Measurements from ENCODE around the gene TMEM8B.
"Not testable (repeated sequence)": the region's sequence is repeated elsewhere in the genome, so short reads cannot be mapped to it uniquely, and the experiment has no call there.

TMEM8B gene

DNA sequence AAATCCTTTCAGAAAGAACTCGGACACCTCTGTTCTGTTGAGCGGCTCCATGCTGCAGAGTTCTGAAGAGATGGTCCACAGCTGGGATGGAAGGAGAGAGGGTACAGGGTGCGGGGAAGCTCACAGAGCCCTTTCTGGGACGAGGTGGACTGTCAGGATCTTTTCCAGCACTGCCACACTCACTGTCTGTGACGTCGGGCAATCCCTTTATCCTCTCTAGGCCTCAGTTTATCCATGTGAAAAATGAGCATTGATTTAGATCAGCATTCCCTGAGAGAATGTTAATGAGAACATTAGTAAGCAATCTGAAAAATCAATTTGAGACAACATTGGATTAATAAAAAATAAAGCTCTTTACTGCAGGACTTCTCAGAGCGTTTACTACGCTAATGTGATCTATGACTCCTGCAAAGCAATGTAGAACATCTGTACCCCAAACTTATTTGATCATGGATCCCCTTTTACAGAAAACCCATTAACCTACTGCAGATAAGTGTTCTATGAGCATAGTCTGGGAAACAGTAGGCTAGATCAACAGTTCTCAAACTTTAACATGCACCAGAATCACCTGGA is 41.4 kb downstream of the TMEM8B start, which contains the start of gene OR13J1:
TSS of gene OR13J1 (minus strand) at position 51 of the 573 bp plus-strand sequence. CDS start at position 51, 0 bp downstream.
- TF ChIP-seq, protein P1, sequence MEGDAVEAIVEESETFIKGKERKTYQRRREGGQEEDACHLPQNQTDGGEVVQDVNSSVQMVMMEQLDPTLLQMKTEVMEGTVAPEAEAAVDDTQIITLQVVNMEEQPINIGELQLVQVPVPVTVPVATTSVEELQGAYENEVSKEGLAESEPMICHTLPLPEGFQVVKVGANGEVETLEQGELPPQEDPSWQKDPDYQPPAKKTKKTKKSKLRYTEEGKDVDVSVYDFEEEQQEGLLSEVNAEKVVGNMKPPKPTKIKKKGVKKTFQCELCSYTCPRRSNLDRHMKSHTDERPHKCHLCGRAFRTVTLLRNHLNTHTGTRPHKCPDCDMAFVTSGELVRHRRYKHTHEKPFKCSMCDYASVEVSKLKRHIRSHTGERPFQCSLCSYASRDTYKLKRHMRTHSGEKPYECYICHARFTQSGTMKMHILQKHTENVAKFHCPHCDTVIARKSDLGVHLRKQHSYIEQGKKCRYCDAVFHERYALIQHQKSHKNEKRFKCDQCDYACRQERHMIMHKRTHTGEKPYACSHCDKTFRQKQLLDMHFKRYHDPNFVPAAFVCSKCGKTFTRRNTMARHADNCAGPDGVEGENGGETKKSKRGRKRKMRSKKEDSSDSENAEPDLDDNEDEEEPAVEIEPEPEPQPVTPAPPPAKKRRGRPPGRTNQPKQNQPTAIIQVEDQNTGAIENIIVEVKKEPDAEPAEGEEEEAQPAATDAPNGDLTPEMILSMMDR (IDR thresholded peaks at IDR 0.05; ENCODE audit: extremely low read depth, missing control alignments) = no peak
- no peak for DNase-seq (ENCODE audit: low spot score)

DNA sequence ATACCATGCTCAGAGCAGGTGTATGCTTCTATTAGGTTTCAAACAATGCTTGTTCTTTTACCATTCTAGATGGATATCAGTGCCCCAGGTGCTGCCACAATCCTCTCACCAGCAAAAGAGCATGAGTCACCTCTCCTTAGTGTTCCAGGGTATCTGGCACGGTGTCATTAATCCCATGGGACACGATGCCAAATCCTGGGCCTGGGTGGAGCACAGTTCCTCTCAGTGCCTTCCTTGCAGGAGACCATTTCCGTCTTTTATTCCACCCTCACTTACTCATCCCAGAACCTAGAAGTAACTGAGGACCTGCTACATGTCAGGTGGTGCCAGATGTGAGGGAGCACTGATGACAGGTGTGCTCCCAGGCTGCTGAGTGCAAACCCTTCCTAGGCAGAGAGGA is 42.5 kb downstream of the TMEM8B start:
- DNase-seq (ENCODE audit: low spot score) = no peak
- TF ChIP-seq, protein P1 (IDR thresholded peaks at IDR 0.05; ENCODE audit: extremely low read depth, missing control alignments) = no peak

DNA sequence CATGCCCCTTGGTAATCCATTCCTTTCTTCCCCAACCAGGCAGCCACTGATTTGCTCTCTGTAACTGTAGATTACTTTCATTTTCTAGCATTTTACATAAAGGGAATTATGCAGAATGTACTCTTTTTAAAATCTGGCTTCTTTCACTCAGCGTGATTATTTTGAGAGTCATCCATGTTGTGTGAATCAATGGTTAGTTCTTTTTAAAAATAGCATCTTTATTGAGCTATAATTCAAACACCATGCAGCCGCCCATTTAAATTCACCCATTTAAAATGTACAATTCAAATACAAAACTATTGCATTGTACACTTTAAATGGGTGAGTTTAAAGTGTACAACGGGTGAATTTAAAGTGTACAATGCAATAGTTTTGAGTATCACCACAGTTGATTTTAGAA is 43.5 kb downstream of the TMEM8B start:
- TF ChIP-seq, protein P1 (IDR thresholded peaks at IDR 0.05; ENCODE audit: extremely low read depth, missing control alignments) = no peak

DNA sequence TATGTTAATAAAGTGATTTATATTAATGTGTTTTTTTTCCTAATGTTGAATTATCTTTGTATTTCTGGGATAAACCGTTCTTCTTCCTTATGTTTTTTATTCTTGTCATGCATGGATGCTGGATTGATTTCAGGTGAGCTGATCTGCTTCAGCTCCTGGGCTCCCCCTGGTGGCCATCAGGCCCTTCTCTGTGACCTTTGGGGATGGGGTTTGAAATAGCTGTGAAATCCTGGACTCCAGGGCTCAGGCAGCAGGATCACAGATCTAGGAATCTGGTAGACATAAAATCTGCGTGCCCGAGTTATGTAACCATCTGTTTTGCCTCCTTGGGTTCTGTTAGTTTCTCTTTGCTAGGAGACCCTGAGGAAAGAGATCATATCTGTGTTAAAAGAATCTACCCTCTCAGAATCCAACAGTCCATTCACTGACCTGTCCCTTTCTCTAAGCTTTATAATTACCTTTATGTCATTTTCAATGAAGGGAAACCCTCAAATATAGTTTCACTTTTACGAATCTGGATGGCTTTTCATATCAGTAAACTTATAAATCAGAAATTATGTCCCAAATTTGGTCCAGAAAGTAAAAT is 53.3 kb downstream of the TMEM8B start:
- TF ChIP-seq, protein P1 (IDR thresholded peaks at IDR 0.05; ENCODE audit: extremely low read depth, missing control alignments) = peak; percentile 95
- DNase-seq (ENCODE audit: low spot score) = peak; percentile 76

More for the DNA sequence above, 43.5 kb downstream of the TMEM8B start:
- no peak for DNase-seq (ENCODE audit: low spot score)

- TF ChIP-seq, protein P1 (IDR thresholded peaks at IDR 0.05; ENCODE audit: extremely low read depth, missing control alignments) = no peak
- no peak for DNase-seq (ENCODE audit: low spot score)
These were observed 54.0 kb downstream of the TMEM8B start for GRCh38 chr9:35882996-35883395.

DNA sequence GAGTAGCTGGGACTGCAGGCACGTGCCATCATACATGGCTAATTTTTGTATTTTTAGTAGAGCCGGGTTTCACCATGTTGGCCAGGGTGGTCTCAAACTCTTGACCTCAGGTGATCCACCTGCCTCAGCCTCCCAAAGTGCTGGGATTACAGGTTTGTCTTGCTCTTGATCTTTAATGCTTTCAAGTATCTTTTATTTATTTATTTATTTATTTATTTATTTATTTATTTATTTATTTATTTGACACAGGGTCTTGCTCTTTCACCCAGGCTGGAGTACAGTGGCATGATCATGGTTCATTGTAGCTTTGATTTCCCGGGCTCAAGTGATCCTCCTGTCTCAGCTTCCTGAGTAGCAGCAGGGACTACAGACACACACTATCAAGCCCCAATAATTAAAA is 55.9 kb downstream of the TMEM8B start:
- not testable (repeated sequence) for DNase-seq (ENCODE audit: low spot score)

DNA sequence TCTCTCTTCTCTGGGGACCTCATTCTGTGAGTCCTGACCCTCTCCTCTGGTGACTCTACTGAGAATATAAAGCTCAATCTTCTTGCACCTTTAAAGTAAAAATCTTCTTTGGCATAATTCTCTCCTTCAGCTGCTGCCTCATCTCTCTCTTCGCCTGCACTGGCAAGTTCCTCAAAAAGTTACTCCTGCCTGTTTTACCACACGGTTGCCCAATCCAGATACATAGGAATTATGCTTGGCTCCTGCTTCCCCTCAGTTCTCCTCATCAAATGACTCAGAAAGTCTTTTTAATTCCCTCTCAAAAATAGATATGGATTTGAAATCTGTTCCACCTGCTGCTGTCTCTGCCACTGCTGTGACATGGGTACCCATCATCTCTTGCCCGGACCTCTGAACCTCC is 62.6 kb downstream of the TMEM8B start:
- no peak for DNase-seq (ENCODE audit: low spot score)
- TF ChIP-seq, protein P1 (IDR thresholded peaks at IDR 0.05; ENCODE audit: extremely low read depth, missing control alignments) = no peak

DNA sequence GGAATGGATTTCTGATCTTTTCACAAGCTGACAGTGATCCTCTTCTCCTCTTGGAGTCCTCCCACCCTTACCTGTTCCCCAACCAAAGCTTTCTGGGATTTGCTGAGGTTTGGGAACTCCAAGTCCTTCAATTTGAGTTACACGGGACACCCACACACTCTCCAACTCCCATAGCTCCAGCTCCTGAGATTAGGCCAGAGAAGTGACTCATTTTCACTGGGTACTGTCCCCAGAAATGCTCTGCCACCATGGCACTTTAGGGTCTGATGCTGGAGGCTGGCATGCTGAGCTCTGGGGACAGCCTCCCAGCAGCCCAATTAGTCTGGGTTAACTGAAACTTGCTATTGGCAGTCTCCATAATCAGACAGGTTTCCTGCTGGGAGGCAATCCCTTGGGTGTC is 63.0 kb downstream of the TMEM8B start:
- DNase-seq (ENCODE audit: low spot score) = no peak
- TF ChIP-seq, protein P1 (IDR thresholded peaks at IDR 0.05; ENCODE audit: extremely low read depth, missing control alignments) = no peak

Measured in GM20000 (cell line).